ENCODE data around the gene ALG1.
"Not testable (repeated sequence)": the region's sequence is repeated elsewhere in the genome, so short reads cannot be mapped to it uniquely, and the experiment has no call there.

Gene ALG1

DNA sequence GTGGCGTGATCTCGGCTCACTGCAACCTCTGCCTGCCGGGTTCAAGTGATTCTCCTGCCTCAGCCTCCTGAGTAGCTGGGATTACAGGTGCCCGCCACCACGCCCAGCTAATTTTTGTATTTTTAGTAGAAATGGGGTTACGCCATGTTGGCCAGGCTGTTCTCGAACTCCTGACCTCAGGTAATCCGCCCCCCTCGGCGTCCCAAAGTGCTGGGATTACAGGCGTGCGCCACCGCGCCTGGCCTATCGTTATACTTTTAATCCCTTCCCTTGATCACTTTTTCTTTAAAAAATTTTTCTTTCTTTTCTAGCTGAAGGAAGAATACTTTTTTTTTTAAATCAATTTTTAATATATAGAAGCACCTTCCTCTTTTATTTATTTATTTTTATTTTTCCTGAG is 2.1 kb downstream of the ALG1 start:
- DNase-seq (ENCODE audit: low spot score) = not testable (repeated sequence)

DNA sequence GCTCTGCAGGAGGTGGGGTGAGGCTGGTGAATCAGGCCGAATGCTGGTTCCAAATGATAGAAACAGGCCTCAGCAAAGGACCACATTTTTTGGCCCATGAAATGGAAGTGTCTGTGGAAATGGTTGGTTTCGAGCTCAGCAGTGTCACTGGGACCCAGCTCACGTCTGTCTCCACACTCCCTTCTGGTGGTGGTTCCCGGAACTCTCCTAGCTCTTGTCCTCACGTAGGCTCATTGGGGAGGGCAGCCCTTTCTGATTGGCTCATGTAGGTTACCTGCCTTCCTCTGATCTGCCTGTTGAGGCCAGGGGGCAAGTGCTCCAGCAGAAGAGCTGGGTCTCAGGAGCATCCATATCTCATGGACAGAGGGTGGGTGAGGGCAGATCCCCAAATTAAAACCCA is 4.0 kb downstream of the ALG1 start:
- no peak for DNase-seq (ENCODE audit: low spot score)

GRCh38 chr16:5077304-5077703 is 5.7 kb downstream of the ALG1 start:
- no peak for DNase-seq (ENCODE audit: low spot score)

GRCh38 chr16:5078626-5079025 is 7.0 kb downstream of the ALG1 start:
- DNase-seq (ENCODE audit: low spot score) = no peak

GRCh38 chr16:5080461-5080860 is 8.8 kb downstream of the ALG1 start:
- DNase-seq (ENCODE audit: low spot score) = not testable (repeated sequence)

DNA sequence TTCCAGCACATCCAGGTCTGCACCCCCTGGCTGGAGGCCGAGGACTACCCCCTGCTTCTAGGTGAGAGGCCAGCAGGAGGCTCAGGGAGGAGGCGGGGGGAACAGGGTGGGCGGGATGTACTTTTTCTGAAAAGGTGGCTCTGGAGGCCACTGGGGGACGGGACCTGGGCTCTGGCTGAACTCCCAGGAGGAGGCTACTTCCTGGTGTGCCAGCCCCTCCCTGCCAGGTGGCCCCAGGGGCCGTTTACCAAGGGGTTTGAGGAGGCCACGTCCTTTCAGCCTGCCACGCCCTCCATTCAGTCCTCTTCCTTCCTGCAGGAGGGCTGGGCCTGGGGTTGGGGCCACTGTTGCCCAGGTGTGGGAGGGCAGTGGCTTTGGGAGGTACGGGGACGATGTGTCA is 9.4 kb downstream of the ALG1 start:
- not testable (repeated sequence) for DNase-seq (ENCODE audit: low spot score)

DNA sequence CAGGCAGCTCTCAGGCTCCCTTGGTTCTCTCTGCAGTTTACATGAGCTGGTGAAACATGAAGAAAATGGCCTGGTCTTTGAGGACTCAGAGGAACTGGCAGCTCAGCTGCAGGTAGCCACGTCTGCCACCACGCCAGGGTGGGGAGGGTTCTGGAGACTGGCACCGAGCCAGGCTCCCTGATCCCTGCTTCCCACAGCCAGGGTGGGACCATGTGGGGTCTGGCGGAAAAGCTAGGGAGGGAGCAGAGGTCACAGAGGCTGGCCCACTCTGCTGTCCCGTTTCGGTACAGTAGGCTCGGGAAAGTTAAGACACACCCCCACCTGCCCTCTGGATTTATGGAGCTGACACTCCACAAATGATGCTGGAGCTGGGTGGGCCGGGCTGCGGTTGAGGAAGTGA is 12.0 kb downstream of the ALG1 start:
- not testable (repeated sequence) for DNase-seq (ENCODE audit: low spot score)

DNA sequence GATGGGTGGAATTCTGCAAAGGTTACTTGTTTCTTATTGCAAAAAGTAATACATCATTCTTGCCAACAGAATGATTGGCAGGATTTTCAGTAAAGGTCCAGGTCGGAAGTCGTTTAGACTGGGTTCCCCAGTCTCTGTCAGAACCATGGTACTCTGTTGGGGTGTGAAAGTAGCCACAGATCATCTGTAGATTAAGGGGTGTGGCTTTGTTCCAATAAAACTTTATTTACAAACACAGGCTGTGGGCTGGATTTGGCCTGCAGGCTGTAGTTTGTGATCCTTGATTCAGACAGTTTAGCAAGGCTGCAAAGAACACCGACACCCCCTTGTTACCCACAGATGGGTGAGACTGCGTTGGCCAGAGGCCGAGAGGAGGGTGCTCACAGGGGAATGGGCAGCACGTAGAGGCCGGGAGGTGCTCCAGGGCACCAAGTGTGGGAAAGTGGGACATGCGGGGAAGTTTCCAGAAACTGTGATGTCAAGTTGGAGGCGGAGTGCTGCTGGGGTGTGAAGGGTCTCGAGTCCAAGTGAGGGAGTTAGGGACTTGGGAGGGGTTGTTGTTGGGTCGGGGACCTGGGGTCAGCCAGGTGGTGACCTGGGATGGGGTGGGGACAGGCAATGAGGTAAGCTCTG is 12.6 kb downstream of the ALG1 start:
- not testable (repeated sequence) for DNase-seq (ENCODE audit: low spot score)

GRCh38 chr16:5084802-5085201 is 13.2 kb downstream of the ALG1 start:
- DNase-seq (ENCODE audit: low spot score) = not testable (repeated sequence)

GRCh38 chr16:5085716-5086115 is 14.1 kb downstream of the ALG1 start:
- not testable (repeated sequence) for DNase-seq (ENCODE audit: low spot score)

DNA sequence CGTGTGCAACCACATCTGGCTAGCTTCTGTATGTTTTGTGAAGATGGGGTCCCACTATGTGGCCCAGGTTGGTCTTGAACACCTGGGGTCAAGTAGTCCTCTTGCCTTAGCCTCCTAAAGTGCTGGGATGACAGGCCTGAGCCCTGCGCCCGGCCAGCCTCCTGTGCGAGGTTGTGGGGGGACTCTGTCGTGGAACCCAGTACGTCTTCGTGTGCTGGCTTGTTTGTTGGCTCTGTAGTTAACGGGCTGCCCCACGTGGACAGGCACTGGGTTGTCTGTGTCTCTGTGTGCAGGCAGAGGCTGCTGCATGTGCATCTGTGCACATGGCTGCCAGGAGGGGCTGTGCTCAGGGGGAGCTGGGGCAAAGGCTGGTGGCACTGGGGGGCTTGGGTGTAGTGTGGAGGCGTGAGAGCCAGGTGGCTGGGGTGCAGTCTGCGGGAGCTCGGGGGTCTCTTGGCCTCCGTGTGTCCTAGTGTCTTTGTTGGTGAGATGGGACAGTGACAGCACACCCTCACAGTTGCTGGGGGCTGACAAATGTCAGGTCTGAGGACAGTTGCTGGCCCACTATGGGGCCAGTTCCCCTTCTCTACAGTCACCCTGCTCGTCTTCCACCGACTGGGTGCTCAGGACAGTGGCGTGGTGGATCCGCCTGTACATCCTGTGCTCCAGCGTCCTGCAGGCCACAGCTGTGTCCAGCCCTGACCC is 16.6 kb downstream of the ALG1 start:
- not testable (repeated sequence) for DNase-seq (ENCODE audit: low spot score)

- not testable (repeated sequence) for DNase-seq (ENCODE audit: low spot score)
These were observed 17.3 kb downstream of the ALG1 start for GRCh38 chr16:5088936-5089335.

DNA sequence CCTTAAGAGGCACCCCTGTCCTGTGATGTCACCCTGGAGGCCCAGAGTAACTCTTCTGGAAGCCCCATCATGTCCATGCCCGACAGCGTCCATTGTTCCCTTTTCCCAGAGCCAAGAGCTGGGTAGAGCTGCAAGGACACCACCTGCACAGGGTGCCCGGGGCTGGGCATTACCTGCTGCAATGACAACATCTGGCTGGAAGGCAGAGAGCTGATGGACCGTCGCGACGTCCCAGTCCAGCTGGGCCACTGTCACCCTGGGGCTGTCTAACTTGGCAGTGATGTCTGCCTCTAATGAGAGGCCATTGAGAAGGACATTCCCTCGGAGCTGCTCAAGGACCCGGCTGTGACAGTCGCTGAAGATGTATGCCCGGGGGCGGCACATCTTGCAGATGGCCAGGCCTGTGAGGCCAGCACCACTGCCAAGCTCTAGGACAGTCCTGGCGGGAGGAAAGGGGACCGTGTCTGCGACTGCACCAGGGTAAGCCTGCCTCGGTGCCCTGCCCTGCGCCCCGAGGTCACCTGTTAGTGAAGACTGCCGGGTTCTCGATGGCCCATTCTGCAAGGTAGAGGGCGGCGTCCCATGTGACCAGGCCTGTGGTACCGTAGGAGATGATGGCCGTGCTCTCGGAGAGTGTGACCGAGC is 18.4 kb downstream of the ALG1 start:
- DNase-seq (ENCODE audit: low spot score) = not testable (repeated sequence)

GRCh38 chr16:5090592-5090991 is 18.9 kb downstream of the ALG1 start:
- DNase-seq (ENCODE audit: low spot score) = not testable (repeated sequence)

GRCh38 chr16:5093081-5093480 is 21.4 kb downstream of the ALG1 start:
- DNase-seq (ENCODE audit: low spot score) = not testable (repeated sequence)

GRCh38 chr16:5093746-5094145 is 22.1 kb downstream of the ALG1 start:
- DNase-seq (ENCODE audit: low spot score) = not testable (repeated sequence)

- DNase-seq (ENCODE audit: low spot score) = not testable (repeated sequence)
These were observed 23.6 kb downstream of the ALG1 start for GRCh38 chr16:5095145-5095830.

- not testable (repeated sequence) for DNase-seq (ENCODE audit: low spot score)
These were observed 24.9 kb downstream of the ALG1 start for GRCh38 chr16:5096437-5097060.

DNA sequence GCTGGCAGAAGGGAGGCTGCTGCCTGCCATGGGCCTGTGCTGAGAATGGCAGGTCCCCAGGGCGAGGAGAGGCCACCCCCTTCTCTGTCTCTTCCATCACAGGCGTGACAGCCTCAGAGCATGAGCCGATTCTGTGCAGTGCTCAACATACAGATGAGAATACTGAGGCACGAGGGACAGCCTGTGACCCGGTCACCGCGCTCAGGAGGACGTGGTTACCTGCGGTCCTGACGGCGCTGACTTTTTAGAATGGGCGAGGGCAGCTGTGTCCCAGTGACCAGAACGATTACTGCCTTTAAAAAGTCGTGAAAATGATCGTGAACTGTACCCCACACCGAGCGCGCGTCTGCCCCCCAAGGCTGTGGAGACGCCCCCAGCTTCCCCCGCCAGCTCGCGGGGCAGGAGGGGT is 25.4 kb downstream of the ALG1 start:
- DNase-seq (ENCODE audit: low spot score) = not testable (repeated sequence)

GRCh38 chr16:5097470-5098220 is 26.0 kb downstream of the ALG1 start, which contains the start of gene EEF2KMT:
Gene EEF2KMT, minus strand, starts transcription at chr16:5097795. Its CDS starts 56 bp downstream, at chr16:5097739.
- peak; percentile 60 for DNase-seq (ENCODE audit: low spot score)
